Activated CD4-positive, CD25-positive, alpha-beta regulatory T cell (primary cell): ENCODE data around the gene SLC30A3.

Experiments used
- DNase-seq, 4 experiments: peaks; one replicate each; lab custom pipeline; 2025; lab: John Stamatoyannopoulos, UW

Gene SLC30A3

GRCh38 chr2:27231921-27232320, 30.9 kb downstream of the SLC30A3 start:
- DNase-seq: no peak

- DNase-seq: no peak
Observed at GRCh38 chr2:27227501-27227900, 35.3 kb downstream of the SLC30A3 start.

- no peak for DNase-seq
Observed at GRCh38 chr2:27225526-27225925, 37.3 kb downstream of the SLC30A3 start.

GRCh38 chr2:27223416-27223815, 39.4 kb downstream of the SLC30A3 start:
- DNase-seq: no peak

- no peak for DNase-seq
Observed at GRCh38 chr2:27222407-27222806, 40.4 kb downstream of the SLC30A3 start.

- DNase-seq: no peak
Observed at GRCh38 chr2:27221166-27221565, 41.7 kb downstream of the SLC30A3 start.

- DNase-seq: no peak
Observed at GRCh38 chr2:27220091-27220490, 42.8 kb downstream of the SLC30A3 start.

- DNase-seq: no peak
Observed at GRCh38 chr2:27219091-27219490, 43.8 kb downstream of the SLC30A3 start.

GRCh38 chr2:27218614-27219013, 44.2 kb downstream of the SLC30A3 start:
- no peak for DNase-seq

GRCh38 chr2:27217173-27218121, 45.4 kb downstream of the SLC30A3 start, which contains the start of gene CAD:
CAD (plus strand) TSS chr2:27217369; CDS start chr2:27217552, 183 bp downstream.
- DNase-seq: peak; percentile 72 to 80 (median 78)

GRCh38 chr2:27216416-27217137, 46.3 kb downstream of the SLC30A3 start:
- DNase-seq: no peak

GRCh38 chr2:27214941-27215340, 47.9 kb downstream of the SLC30A3 start:
- no peak for DNase-seq

GRCh38 chr2:27212626-27213471, 50.0 kb downstream of the SLC30A3 start:
- peak in 3 of 4 experiments; percentile 21 to 46 (median 46) for DNase-seq

- peak; percentile 82 to 88 (median 82) for DNase-seq
Observed at GRCh38 chr2:27211943-27212625, 50.8 kb downstream of the SLC30A3 start, which contains the start of the genes ATRAID and SLC5A6. ATRAID (plus strand) TSS chr2:27212041; CDS start chr2:27212369, 328 bp downstream. SLC5A6 (minus strand) TSS chr2:27212268; CDS start chr2:27207650, 4,618 bp downstream.

GRCh38 chr2:27211241-27211942, 51.5 kb downstream of the SLC30A3 start:
- DNase-seq: no peak

GRCh38 chr2:27209621-27210401, 53.0 kb downstream of the SLC30A3 start:
- DNase-seq: no peak

GRCh38 chr2:27208486-27209050, 54.3 kb downstream of the SLC30A3 start:
- DNase-seq: no peak

GRCh38 chr2:27206346-27206745, 56.5 kb downstream of the SLC30A3 start:
- no peak for DNase-seq

GRCh38 chr2:27205206-27205605, 57.6 kb downstream of the SLC30A3 start:
- no peak for DNase-seq
